Peyer's patch (tissue), 4 donors: Measurements from ENCODE around the gene TK2.

Experiments
- POLR2A ChIP-seq, 2 donors: fragments of 450-650 bp; IDR thresholded peaks; one replicate each; pipeline ENCODE4 v1.5.1; 2017; ENCODE audit warnings: antibody characterized with exemption in 2 of 2, mild to moderate bottlenecking in 2 of 2, moderate library complexity in 2 of 2
- TF ChIP-seq, protein P1 (sequence below), 6 experiments: fragments of 450-650 bp in 4 of 6; fragments of 200-600 bp in 2 of 6; sonication (generic) in 1 of 6; IDR thresholded peaks; one replicate each; pipeline ENCODE4 v1.5.1; 2017 to 2019; ENCODE audit warnings: antibody characterized with exemption in 6 of 6, mild to moderate bottlenecking in 3 of 6, moderate library complexity in 1 of 6

DNA sequence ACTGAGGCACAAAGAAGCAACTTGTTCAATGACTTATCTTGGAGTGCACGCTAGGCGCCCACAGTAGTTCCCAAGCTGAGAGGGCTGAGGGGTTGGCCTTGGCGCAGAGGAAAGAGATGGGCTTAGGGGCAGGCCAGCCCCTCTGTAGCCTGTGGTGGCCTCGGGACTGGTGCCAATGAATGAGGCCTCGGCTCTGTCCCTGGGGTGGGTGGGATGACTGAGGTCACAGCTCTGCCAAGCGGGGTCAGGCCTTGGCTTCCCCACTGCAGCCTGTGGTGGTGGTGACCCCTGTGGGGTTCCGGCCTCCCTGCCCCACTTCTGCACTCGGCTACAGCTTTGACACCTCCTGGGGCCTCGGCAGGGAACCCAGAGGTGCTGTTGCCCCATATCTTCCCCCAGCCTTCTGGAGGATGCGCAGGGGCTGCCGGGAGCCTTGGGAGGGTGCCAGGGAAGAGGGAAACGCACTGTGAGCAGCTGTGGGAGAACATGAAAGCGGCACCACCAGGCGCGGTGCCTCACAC is 76.8 kb downstream of the TK2 start:
- TF ChIP-seq, protein P1, sequence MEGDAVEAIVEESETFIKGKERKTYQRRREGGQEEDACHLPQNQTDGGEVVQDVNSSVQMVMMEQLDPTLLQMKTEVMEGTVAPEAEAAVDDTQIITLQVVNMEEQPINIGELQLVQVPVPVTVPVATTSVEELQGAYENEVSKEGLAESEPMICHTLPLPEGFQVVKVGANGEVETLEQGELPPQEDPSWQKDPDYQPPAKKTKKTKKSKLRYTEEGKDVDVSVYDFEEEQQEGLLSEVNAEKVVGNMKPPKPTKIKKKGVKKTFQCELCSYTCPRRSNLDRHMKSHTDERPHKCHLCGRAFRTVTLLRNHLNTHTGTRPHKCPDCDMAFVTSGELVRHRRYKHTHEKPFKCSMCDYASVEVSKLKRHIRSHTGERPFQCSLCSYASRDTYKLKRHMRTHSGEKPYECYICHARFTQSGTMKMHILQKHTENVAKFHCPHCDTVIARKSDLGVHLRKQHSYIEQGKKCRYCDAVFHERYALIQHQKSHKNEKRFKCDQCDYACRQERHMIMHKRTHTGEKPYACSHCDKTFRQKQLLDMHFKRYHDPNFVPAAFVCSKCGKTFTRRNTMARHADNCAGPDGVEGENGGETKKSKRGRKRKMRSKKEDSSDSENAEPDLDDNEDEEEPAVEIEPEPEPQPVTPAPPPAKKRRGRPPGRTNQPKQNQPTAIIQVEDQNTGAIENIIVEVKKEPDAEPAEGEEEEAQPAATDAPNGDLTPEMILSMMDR (IDR thresholded peaks at IDR 0.05) = no peak
- no peak for TF ChIP-seq POLR2A (IDR thresholded peaks at IDR 0.05)
